ENCODE results near the gene TMEM258. TPM values are rescaled to one million over a fixed set of nuclear protein-coding genes. Genes with fewer than 3 reads are reported as not detected.

The TMEM258 gene
- total RNA-seq, 2 experiments from 2014 or later: 162 to 170 TPM

- DNase-seq (no peak), ATAC-seq (no peak)
- Mint-ChIP-seq H3K27ac (no peak overlapping the region), H3K4me1 (ENCODE audit: low read depth) (no peaks in the 10 kb centered on the region), H3K27me3 (no peaks in the 10 kb centered on the region), H3K36me3 (ENCODE audit: low read depth) (peaks cover 41% of the 10 kb centered on the region), H3K9me3 (no peaks in the 10 kb centered on the region), H3K4me3 (no peak overlapping the region)
- ChIA-PET CTCF (interaction anchor here (1.0 to 4.2 kb wide), 3 partner anchors 9 to 14 kb away, joined by 4 to 44 read pairs (median 8); no protein-coding TSS in a partner anchor), POLR2A (interaction anchor here (2.4 to 13.6 kb wide), 3 partner anchors 8 to 12 kb away, joined by 16 to 119 read pairs (median 18); partner anchors contain the start of genes FADS1, FEN1 and TMEM258)
- intact Hi-C loops (cut with micrococcal nuclease): no loop called here
- no peak for TF ChIP-seq CTCF (IDR thresholded peaks at IDR 0.05)
Measured at GRCh38 chr11:61805146-61805545, 12.7 kb upstream of the TMEM258 start.

- no peaks in the 10 kb centered on the region for H3K9me3 Mint-ChIP-seq
- DNase-seq: no peak
- no peaks in the 10 kb centered on the region for H3K27me3 Mint-ChIP-seq
- ATAC-seq: no peak
- intact Hi-C loops (cut with micrococcal nuclease): no loop called here
- H3K4me1 Mint-ChIP-seq (ENCODE audit: low read depth): peaks cover 3% of the 10 kb centered on the region
- H3K4me3 Mint-ChIP-seq: no peak overlapping the region
- ChIA-PET POLR2A (interaction anchor here (0.8 to 13.6 kb wide), 4 partner anchors 9 to 92 kb away, joined by 3 to 119 read pairs (median 10); partner anchors contain the start of genes FADS1, FEN1 and TMEM258), CTCF (interaction anchor here (0.8 to 1.0 kb wide), 3 partner anchors 11 to 278 kb away, joined by 3 read pairs; no protein-coding TSS in a partner anchor)
- H3K27ac Mint-ChIP-seq: peak overlapping the region; percentile 44
- TF ChIP-seq CTCF (IDR thresholded peaks at IDR 0.05): no peak
- H3K36me3 Mint-ChIP-seq (ENCODE audit: low read depth): peaks cover 42% of the 10 kb centered on the region
Measured at GRCh38 chr11:61803889-61804647, 11.7 kb upstream of the TMEM258 start.

GRCh38 chr11:61802605-61803004, 10.2 kb upstream of the TMEM258 start:
- DNase-seq (no peak), ATAC-seq (no peak)
- no peaks in the 10 kb centered on the region for H3K27me3 Mint-ChIP-seq
- H3K4me1 Mint-ChIP-seq (ENCODE audit: low read depth): peaks cover 5% of the 10 kb centered on the region
- H3K9me3 Mint-ChIP-seq: no peaks in the 10 kb centered on the region
- H3K27ac Mint-ChIP-seq: no peak overlapping the region
- peaks cover 39% of the 10 kb centered on the region for H3K36me3 Mint-ChIP-seq (ENCODE audit: low read depth)
- H3K4me3 Mint-ChIP-seq: no peak overlapping the region
- no peak for TF ChIP-seq CTCF (IDR thresholded peaks at IDR 0.05)
- POLR2A ChIA-PET: interaction anchor here (1.1 to 13.6 kb wide), 3 partner anchors 9 to 16 kb away, joined by 3 to 119 read pairs (median 5); partner anchors contain the start of gene FADS1
- intact Hi-C loops (cut with micrococcal nuclease): no loop called here
- CTCF ChIA-PET: no interaction called here

GRCh38 chr11:61800331-61801281, 8.2 kb upstream of the TMEM258 start:
- DNase-seq (no peak), ATAC-seq (no peak)
- Mint-ChIP-seq H3K27me3 (no peaks in the 10 kb centered on the region), H3K27ac (no peak overlapping the region), H3K4me1 (ENCODE audit: low read depth) (peaks cover 20% of the 10 kb centered on the region), H3K36me3 (ENCODE audit: low read depth) (peaks cover 53% of the 10 kb centered on the region), H3K4me3 (no peak overlapping the region), H3K9me3 (no peaks in the 10 kb centered on the region)
- intact Hi-C loops (cut with micrococcal nuclease): no loop called here
- CTCF ChIA-PET: interaction anchor here (1.1 to 2.4 kb wide), 5 partner anchors 14 to 307 kb away, joined by 3 to 5 read pairs (median 5); no protein-coding TSS in a partner anchor
- POLR2A ChIA-PET: interaction anchor here (0.8 to 13.6 kb wide), 7 partner anchors 7 to 28 kb away, joined by 3 to 119 read pairs (median 5); partner anchors contain the start of genes FADS1, FADS2, FEN1 and TMEM258
- no peak for TF ChIP-seq CTCF (IDR thresholded peaks at IDR 0.05)
